ENCODE measurements around the gene RXRA. TPM values are rescaled to one million over a fixed set of nuclear protein-coding genes. Genes with fewer than 3 reads are reported as not detected.

Gene RXRA
- total RNA-seq, 1 donor from 2014 or later: 90.8 TPM

GRCh38 chr9:134344068-134344799, 18.0 kb downstream of the RXRA start:
- intact Hi-C loops (cut with micrococcal nuclease): no loop called here
- ATAC-seq (peak; percentile 6), DNase-seq (peak; percentile 79)

GRCh38 chr9:134344800-134345310, 18.6 kb downstream of the RXRA start:
- DNase-seq (no peak), ATAC-seq (peak; percentile 9)
- intact Hi-C loops (cut with micrococcal nuclease): no loop called here

GRCh38 chr9:134345737-134346136, 19.5 kb downstream of the RXRA start:
- no peak for ATAC-seq
- intact Hi-C loops (cut with micrococcal nuclease): no loop called here
- DNase-seq: no peak

GRCh38 chr9:134346151-134346550, 19.9 kb downstream of the RXRA start:
- DNase-seq (no peak), ATAC-seq (no peak)
- intact Hi-C loops (cut with micrococcal nuclease): no loop called here

GRCh38 chr9:134346840-134347583, 20.8 kb downstream of the RXRA start:
- intact Hi-C loops (cut with micrococcal nuclease): no loop called here
- ATAC-seq (no peak), DNase-seq (no peak)

- no peak for ATAC-seq
- intact Hi-C loops (cut with micrococcal nuclease): no loop called here
- DNase-seq: no peak
Measured at GRCh38 chr9:134347996-134348395, 21.7 kb downstream of the RXRA start.

GRCh38 chr9:134348404-134349155, 22.3 kb downstream of the RXRA start:
- DNase-seq (no peak), ATAC-seq (no peak)
- intact Hi-C loops (cut with micrococcal nuclease): no loop called here

- DNase-seq: no peak
- ATAC-seq: no peak
- intact Hi-C loops (cut with micrococcal nuclease): no loop called here
Measured at GRCh38 chr9:134349936-134350335, 23.7 kb downstream of the RXRA start.

GRCh38 chr9:134350416-134350994, 24.2 kb downstream of the RXRA start:
- no peak for ATAC-seq
- DNase-seq: no peak
- intact Hi-C loops (cut with micrococcal nuclease): no loop called here

- ATAC-seq (no peak), DNase-seq (no peak)
- intact Hi-C loops (cut with micrococcal nuclease): no loop called here
Measured at GRCh38 chr9:134351606-134352176, 25.4 kb downstream of the RXRA start.

- ATAC-seq: peak; percentile 13
- intact Hi-C loops (cut with micrococcal nuclease): no loop called here
Measured at GRCh38 chr9:134352247-134352933, 26.1 kb downstream of the RXRA start.

GRCh38 chr9:134353539-134353938, 27.3 kb downstream of the RXRA start:
- DNase-seq: peak; percentile 83
- ATAC-seq: peak; percentile 73
- intact Hi-C loops (cut with micrococcal nuclease): no loop called here

More at GRCh38 chr9:134352247-134352933, 26.1 kb downstream of the RXRA start:
- DNase-seq: no peak

GRCh38 chr9:134355158-134355557, 28.9 kb downstream of the RXRA start:
- ATAC-seq (no peak), DNase-seq (no peak)
- intact Hi-C loops (cut with micrococcal nuclease): no loop called here

- no peak for ATAC-seq
- intact Hi-C loops (cut with micrococcal nuclease): no loop called here
Measured at GRCh38 chr9:134355561-134356279, 29.5 kb downstream of the RXRA start.

GRCh38 chr9:134356496-134357470, 30.5 kb downstream of the RXRA start:
- ATAC-seq (no peak), DNase-seq (no peak)
- intact Hi-C loops (cut with micrococcal nuclease): no loop called here

More at GRCh38 chr9:134355561-134356279, 29.5 kb downstream of the RXRA start:
- DNase-seq: no peak

GRCh38 chr9:134357631-134358025, 31.4 kb downstream of the RXRA start:
- ATAC-seq (no peak), DNase-seq (no peak)
- intact Hi-C loops (cut with micrococcal nuclease): no loop called here
